CD4-positive, alpha-beta T cell treated with Interleukin-6 for 4 hours (primary cell): Measurements from ENCODE around the gene MTRR.

Source experiments
- DNase-seq: peaks from one replicate; pipeline ENCODE4 v3.0.0-alpha.2; 2020; ENCODE audit warnings: mixed read lengths

Gene MTRR

DNA sequence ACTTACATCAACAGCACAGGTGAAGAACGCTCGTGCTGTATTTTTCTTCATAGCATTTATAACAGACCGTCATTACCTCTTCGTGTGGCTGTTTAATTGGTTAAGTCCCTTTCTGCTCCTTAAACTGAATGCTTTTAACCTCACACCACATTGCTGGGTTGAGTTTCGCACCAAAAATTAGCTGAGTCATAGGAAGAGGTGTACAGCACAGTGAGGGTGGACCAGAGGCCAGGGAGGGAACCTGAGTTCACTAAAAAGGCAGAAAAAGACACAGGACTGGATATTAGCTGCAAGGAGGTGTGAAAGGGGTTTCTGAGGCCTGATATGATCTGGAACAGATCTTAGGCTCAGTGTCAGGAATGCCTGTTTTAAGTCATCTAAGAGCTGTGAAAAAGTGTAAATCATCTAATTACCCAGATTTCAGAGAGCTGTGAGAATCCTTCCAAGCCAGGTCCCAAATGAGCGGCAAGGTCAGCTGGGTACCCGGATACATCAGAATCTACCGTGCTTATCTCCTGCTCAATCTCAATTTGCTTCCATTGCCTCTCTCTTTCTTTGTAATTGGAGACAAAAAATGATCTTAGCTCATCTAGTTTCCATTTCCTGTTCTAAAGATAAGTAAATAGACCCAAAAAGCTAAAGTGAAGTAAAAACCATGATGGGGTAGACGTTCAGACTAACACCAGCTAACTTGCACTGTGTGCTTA lies 10.9 kb upstream of the MTRR start:
- DNase-seq = no peak

DNA sequence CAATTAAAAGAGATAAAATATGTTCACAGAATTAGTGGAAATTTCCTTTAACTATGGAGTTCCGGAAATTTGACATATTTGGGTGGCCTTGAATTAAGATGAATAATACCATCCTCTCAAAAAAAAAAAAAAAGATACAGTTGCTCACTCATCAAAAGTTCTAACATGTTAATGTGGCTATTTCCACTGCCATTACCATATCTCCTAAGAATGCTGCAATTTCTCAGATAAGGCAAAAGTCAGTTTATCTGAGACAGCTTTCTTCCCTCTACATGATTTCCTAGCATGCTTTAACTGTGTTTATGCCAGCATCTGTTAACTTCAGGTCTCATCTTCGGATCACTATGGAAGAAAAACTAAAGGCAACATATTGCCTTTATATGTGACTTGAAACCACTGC lies 2.8 kb upstream of the MTRR start:
- DNase-seq = no peak

DNA sequence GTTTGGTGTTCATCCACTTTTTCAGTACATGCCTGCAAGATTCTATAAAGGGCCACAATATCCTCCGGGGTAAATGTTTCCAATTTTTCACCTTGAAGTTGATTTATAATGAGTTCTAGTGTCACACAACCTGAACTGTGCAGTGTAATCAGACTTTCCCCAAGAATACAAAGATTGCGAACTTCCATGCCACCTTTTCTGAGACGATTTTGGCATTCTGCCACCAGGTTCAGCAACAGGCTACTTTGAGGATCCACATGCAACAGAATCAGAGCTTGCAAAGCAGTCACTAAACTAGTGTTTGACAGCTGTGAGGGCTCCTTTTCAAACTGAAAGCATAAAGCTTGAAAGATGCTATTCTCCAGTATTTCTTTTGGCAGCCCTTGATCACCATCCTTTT lies 1.7 kb upstream of the MTRR start:
- no peak for DNase-seq

DNA sequence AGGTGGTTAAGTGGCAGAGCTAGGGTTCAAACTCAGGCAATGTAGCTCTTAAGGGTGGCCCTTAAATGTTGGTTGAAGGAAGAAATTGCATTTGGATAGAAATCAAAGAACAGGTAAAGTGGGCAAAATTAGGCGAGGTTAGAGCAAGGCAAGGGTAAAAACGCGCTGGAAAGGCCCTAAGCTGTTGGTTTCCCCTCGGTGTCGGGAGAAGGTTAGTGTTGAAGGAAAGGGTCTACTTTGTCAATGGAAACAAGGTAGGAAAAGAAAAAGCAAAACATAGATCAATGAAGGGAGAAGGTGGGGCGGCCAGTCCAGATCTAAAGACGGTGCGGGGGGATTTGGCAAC lies 548 bp upstream of the MTRR start:
- no peak for DNase-seq

DNA sequence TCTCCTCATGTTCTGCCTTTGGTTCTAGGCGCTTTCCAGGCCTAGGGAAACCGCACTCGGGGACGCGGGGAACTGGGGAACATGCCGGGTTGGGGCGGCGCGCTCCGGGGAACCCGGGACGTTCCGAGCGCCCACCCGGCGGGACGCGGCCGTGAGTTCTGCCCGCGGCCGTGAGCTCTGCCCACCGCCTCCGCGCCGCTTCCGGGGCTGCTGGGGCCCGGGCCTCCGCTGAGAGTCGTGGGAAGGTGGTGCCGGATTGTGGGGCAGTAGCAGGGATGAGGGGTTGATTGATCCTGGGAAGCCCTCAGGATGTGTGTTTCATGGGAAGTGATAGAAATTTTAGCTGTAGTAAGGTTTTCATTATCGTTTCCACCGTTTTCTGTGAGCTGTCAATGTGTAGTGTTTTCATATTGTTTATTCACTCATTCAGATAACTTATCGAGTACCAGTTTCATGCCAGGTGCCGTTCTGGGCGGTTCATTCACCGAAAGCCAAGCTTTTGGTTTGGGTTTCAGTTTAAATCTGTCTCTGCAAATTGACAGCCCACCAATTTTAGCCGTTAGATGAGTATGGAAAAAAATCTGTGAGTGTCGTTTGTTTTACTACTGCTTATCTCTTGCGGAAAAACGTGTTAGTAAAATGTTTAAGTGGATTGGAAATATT lies 657 bp downstream of the MTRR start:
- DNase-seq = peak; percentile 35

DNA sequence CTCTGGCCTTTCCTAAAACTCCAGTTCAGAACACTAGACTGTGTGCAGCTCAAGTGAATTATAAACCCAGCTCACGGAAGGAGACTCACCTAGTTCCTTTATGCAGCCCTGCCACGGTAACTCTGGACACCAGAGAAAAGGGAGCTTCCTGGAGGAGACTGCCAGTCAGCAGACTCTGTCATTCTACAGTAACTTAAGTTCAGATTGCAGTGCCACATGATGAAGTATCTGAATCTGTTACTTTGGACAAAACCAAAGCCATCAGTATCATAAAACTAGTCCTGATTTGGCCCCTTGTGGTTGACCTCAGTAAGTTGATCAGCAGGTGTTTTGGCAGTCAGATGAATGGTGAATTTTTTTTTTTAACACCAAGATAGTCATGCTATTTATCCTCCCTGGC lies 2.7 kb downstream of the MTRR start:
- DNase-seq = no peak

DNA sequence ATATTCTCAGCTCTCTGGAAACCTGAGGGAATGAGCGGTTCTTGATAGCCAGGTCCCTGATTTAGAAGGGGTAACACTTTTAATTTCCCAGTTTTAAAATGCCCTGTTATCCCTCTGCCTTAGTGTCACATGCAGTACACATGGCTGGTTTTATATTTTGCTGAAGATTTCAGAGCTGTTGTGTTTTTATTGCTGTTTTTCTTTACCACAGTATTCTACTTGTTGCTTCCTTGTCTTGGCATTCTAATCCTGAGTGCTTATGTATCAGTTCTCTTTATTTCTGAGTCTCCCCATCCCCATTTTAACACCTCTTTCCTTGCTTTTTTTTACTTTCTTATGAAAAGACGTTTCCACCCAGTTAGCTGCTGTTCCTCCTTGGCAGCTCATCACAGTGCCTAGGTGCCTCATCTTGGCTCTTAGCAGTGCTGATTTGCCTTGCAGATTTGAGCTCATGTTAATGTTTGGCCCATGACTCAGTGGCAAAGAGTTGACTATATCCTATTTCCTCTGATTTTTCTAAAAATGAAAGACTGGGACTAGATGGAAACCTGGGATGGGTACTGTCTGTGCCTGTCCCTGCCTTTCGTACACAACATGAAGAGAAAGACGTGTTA lies 3.7 kb downstream of the MTRR start:
- no peak for DNase-seq

DNA sequence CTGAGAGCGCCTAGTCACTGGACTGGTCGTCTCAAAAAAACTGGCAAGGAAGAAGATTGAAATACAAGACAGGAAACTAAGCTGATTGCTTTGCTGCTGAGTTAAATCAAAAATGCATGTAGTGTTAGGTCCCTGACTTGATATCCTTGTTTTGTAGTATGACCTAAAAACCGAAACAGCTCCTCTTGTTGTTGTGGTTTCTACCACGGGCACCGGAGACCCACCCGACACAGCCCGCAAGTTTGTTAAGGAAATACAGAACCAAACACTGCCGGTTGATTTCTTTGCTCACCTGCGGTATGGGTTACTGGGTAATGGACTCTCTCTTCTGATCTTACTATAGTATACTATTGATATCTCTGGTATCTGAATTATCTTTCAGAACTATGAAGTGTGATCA lies 4.3 kb downstream of the MTRR start:
- DNase-seq = peak; percentile 59

DNA sequence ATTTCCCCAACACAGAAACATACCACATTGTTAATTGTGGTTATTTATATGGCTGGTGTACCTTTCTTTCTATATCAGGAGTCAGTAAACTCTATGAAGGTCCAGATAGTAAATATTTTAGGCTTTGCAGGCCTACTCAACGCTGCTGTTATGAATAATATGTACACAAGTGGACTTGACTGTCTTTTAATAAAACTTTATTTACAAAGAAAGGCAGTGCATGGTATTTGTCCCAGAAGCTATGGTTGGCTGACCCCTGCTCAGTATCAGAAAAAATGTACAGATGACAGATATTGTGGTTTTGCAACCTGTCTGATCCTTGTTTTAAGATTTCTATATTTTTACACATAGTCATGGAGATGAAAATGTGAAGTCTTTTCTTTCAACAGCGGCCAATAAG lies 5.7 kb downstream of the MTRR start:
- DNase-seq = no peak

DNA sequence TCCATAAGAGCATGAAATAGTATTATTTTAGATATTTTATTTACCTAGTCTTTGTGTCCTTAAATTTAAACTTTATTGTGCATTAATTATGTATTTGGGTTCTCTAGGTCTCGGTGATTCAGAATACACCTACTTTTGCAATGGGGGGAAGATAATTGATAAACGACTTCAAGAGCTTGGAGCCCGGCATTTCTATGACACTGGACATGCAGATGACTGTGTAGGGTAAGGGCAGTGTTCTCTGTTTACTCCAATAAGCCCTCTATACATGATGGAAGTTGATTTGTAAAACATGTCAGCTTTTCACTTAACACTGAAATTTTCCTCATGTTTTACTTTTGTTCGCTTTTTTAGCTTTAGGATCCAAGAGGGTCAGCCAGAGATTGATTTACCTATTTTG lies 6.2 kb downstream of the MTRR start:
- no peak for DNase-seq

DNA sequence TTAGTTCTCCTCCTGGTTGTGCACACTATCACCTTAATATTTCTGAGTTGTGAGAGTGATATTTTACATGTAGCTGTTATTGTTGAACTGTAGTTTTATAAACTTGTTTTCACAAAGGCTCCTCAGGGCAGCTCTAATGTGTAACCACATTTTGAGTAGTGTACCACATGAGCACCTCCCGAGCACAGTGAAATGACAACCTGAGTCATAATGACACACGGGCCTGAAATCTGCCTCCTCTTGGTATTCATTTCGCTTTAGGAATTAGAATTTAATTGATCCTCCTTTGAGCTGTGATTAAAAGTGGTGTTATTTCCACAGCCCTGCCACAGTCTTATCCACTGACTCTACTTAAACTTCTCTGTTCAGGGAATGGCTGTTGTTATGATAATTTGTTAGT lies 7.9 kb downstream of the MTRR start:
- DNase-seq = no peak

DNA sequence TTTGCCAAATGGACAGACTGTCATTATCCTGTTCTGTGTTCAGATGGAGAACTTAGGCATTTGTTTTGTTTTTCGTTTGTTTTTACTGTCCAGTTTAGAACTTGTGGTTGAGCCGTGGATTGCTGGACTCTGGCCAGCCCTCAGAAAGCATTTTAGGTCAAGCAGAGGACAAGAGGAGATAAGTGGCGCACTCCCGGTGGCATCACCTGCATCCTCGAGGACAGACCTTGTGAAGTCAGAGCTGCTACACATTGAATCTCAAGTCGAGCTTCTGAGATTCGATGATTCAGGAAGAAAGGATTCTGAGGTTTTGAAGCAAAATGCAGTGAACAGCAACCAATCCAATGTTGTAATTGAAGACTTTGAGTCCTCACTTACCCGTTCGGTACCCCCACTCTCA lies 8.9 kb downstream of the MTRR start:
- DNase-seq = no peak

DNA sequence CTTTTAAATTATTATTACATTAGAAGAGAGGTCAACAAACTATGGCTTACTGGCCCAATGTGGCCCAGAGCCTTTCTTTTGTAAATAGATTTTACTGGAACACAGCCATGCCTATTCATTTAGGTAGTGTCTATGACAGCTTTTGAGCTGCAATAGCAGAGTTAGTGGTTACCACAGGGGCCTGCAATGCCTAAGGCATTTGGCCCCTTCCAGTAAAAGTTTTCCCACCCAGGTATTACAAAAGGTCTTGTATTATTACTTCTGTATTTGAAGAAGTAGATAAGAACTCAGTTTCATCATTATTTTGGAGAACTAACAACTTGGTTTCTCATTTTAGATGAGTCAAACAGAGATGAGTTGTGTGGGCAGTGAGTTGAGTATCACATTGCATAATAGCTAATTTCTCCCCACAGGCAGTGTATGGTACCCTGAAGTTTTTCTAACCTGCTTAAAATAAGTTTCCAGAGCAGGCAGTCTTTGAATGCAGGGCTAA lies 9.5 kb downstream of the MTRR start:
- DNase-seq = no peak

DNA sequence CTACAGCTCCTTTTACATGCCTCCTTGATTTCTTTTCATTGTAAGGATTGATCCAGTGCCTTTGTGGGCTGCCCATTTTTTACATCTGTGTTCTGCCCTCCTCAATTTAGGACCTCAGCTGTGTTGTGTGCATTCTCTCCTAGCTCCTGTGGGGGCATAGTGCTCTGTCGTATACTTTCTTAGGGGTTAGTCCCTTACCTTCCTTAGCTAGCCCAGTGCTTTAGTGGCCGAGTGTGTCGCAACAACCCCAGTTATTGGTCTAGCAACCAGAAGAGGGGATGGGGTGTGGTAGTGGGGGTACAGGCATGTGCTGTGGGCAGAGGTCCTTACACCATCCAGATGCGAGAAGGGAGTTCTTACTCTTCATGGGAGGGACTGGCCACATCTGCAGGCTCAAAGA lies 12.1 kb downstream of the MTRR start:
- no peak for DNase-seq

DNA sequence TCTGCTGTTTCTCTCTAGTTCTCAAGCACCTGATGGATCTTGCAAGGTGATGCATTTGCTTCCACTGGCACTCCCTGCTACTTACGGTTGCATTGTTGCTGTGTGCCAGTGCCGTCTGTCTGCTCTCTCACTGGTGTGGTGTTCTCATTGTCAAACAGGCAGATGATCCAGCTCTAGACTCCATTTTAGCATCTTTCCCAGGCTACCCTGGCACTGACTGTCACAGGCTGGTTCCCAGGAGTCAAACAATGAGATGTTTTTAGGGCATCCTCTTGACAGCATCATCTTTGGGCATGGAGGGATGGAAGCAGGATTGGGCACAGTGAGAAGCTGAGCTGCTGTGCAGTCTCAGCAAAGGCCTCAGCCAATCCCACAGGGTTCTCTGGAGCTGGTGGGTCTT lies 12.9 kb downstream of the MTRR start:
- DNase-seq = no peak

DNA sequence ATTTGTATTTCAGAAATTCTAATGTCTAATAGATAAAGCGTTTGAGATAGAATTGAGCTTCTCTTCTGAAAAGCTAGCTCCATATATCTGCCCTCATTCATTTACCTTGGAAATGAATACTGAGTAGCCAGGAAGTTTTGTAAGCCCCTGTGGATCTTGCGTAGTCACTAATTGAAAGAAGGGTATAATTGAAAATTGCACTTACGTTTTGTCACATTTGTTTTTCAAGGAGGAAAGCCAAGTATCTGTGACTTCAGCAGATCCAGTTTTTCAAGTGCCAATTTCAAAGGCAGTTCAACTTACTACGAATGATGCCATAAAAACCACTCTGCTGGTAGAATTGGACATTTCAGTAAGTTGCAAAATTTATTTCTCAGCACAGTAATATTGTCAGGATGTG lies 14.0 kb downstream of the MTRR start:
- DNase-seq = no peak

DNA sequence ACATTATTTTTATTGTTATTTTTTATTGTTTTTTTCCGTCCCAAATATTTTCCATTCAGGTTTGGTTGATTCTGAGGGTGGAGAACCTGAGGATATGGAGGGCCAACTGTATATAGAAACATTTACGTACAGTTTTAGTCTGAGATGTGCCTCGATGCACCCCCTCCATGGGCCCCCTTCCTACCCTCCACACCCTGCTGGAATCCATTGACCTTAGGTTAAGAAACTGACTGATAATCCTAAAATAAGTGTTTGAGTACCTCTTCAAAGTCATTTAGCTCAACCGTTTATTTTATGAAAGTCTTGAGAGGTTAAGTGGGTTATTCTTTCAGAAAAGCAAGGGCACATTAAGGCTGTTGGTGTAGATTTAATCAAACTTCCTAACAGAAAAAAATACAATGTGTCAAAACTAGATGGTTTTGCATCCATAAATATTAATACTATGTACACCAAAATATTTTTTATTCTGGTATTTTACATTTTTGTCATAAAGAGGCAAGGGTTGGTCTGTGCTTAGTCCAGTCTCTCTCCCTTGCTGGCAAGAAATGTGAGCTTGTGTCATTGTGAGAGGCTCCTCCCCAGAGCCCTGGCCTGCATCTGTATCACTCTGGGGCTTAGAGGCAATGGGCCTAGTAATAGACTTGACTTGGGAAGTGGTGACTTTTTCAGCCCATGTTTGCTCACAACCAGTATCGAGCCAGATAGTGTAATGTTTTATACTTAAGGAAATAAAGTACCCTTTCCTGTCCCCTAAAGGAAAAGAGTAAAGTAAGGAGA lies 15.7 kb downstream of the MTRR start:
- no peak for DNase-seq

DNA sequence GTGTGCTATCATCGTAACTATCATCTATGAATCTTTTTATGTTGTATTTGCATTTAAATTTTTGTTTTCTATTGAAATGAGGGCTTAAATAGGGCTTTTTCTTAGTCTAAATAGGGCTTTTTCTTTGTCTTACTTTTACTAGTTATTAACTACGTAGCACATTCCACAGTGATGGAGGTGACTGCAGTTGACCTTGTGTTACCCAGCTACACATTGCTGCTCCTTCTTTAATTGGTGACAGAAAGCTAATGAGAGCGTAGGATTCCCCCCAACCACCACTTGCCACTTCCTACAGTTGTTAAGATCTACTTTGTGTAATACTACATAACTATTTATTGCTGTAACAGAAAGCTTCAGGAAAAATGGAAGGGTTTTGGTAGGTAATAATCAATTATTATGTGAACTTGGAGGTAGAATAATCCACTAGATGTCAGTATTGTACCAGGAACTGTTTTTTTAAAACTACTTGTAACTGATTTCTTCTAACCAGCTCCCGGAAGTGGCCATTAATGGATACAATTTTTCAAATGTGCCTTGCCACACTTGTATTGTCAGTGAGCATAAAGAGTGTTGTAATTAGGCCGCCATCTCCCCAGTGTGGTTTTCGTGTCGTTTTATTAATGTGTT lies 18.0 kb downstream of the MTRR start:
- DNase-seq = no peak

DNA sequence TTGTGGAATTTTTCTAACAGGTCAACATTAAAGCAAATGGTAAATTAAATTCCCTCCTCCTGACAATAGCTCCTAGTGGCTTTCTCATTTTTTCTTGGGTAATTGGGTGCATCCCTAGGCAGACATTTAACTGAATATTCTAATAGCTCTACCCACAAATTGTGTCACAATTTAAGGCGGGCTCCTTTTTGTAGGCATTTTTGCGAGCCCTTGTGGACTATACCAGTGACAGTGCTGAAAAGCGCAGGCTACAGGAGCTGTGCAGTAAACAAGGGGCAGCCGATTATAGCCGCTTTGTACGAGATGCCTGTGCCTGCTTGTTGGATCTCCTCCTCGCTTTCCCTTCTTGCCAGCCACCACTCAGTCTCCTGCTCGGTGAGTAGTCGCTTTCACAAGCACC lies 20.0 kb downstream of the MTRR start:
- DNase-seq = no peak

DNA sequence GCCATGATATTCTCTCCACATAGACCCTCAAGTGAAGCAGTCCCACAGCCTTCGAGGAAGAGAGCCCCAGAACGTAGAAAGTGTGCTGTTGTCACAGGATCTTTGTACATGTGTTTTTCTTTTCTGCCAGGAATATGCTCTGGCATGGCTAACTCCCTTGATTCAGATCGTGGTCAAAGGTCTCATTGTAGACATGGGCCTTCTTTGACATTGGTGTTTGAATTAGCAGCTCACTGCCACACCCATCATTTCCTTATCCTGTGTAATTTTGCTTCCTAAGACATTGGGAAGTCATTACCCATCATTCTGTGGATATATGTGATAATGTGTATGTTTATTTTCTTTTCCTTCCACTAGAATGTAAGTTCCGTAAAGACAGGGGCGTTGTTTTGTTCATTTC lies 25.5 kb downstream of the MTRR start:
- no peak for DNase-seq

DNA sequence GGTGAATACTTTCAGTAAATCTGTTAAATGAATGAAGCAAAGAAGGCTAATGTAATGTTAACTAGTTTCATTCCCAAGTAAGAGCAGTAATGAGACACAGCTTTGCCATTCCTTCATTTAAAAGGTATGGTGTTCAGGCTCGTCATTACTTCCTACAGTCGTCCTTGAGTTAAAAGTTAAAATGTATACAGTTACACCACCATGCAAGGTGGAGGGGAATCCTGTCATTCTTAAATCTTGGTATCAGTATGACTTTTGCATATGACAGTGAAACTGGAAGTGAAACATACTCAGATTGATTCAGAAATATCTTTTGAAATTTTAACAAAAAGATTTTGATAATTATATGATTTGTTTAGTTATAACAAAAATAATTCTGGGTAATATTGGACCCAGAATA lies 25.9 kb downstream of the MTRR start:
- no peak for DNase-seq

DNA sequence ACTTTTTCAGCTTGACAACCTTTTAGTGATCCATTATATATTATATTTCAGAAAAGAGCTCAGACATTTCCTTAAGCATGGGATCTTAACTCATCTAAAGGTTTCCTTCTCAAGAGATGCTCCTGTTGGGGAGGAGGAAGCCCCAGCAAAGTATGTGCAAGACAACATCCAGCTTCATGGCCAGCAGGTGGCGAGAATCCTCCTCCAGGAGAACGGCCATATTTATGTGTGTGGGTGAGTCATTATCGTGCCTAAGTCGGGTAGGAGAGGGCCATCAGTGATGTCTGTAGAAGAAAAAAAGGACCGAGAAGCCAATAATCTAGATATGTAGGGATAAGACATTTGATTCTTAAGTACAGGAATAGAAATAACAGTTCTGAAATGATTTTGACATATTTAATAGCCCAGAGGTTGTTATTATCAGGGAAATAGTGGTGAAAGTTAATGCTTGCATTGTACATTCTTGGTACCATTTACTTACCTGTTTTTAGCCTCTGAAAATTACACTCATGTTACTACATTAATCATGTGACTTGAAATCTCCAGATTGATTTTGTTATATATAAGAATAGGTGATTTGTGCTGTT lies 28.2 kb downstream of the MTRR start:
- DNase-seq = peak; percentile 43

DNA sequence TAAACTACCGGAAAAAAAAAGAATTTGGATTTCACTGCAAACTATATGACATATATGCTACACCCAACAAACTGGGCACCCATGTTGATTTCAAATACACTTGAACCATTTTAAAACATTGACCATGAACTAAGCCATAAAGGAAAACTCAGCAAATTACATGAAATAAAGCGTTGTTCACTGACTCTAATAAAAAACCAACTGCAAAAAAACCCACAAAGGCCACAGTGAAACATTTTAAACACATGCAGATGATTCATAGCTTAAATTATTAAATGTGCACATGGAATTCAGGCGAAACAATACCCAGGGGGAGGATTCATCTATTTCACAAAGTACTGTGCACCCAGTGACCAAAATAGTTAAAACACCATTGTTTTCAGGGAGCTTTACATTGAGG lies 33.3 kb downstream of the MTRR start:
- no peak for DNase-seq
